Esophagus muscularis mucosa (tissue), 4 donors: ENCODE results near the gene PAM.

Experiments used
- CTCF ChIP-seq, 3 experiments: fragments of 200-600 bp in 2 of 3; fragments of 450-650 bp in 1 of 3; sonication (generic) in 2 of 3; IDR thresholded peaks; one replicate each; pipeline ENCODE4 v1.5.1; 2017 to 2019; ENCODE audit warnings: antibody characterized with exemption in 3 of 3, mild to moderate bottlenecking in 2 of 3, moderate library complexity in 1 of 3
- EP300 ChIP-seq: sonication (generic); formaldehyde crosslinking; IDR thresholded peaks from one replicate; pipeline ENCODE4 v1.6.1; 2017; ENCODE audit warnings: antibody characterized with exemption
- POLR2A ChIP-seq: fragments of 450-650 bp; IDR thresholded peaks from one replicate; pipeline ENCODE4 v1.6.1; 2017; ENCODE audit warnings: antibody characterized with exemption, moderate library complexity, mild to moderate bottlenecking, low read depth
- POLR2AphosphoS5 ChIP-seq, 2 donors: sonication (generic); formaldehyde crosslinking; IDR thresholded peaks; one replicate each; pipeline ENCODE4 v1.6.1; 2017; ENCODE audit warnings: antibody characterized with exemption in 2 of 2

GRCh38 chr5:102971676-102972293 lies 216.7 kb downstream of the PAM start:
- TF ChIP-seq CTCF (IDR thresholded peaks at IDR 0.05) (peak; percentile 42 to 60 (median 57)), POLR2A (no peak), POLR2AphosphoS5 (IDR thresholded peaks at IDR 0.05) (no peak), EP300 (no peak)
